Lower leg skin (tissue), 4 donors: ENCODE data around the gene ACTG1. TPM values are rescaled to one million over a fixed set of nuclear protein-coding genes. Genes with fewer than 3 reads are reported as not detected.

Experiments
- DNase-seq, 2 donors: peaks; one replicate each; pipeline ENCODE4 v3.0.0-alpha.2; 2019; ENCODE audit warnings: low spot score in 2 of 2
- H3K4me3 ChIP-seq: fragments of 200-600 bp; sonication (generic); 2 replicates; pipeline ENCODE4 v1.5.1; 2017; ENCODE audit warnings: mild to moderate bottlenecking, low read depth; ENCODE audit not compliant: poor library complexity, severe bottlenecking
- CTCF ChIP-seq, 3 donors: fragments of 450-650 bp; IDR thresholded peaks; one replicate each; pipeline ENCODE4 v1.5.1; 2016; ENCODE audit warnings: antibody characterized with exemption in 3 of 3, mild to moderate bottlenecking in 3 of 3, moderate library complexity in 2 of 3
- POLR2A ChIP-seq, 2 donors: fragments of 450-650 bp; IDR thresholded peaks; one replicate each; pipeline ENCODE4 v1.6.1; 2016 to 2017; ENCODE audit warnings: antibody characterized with exemption in 2 of 2, mild to moderate bottlenecking in 1 of 2, moderate library complexity in 1 of 2
- WGBS, 2 donors: methylation state at CpG; one replicate each; pipeline ENCODE4 v1.1.5; 2018; 5-methylcytosine and 5-hydroxymethylcytosine counted together
- intact Hi-C: fragments of 100-400 bp; cut with DNase I; formaldehyde crosslinking; loops from one replicate; pipeline ENCODE4 v1.15.0; 2023; ENCODE audit warnings: low total_unique reads
- total RNA-seq, 4 donors: library from RNA; depleted of rRNA; stranded (reverse); fragments of >200 nt; gene quantifications; one replicate each; pipeline ENCODE4 v1.1.0, GENCODE V29; 2016

Gene ACTG1
- total RNA-seq, 4 donors from 2014 or later = 3,349 to 4,521 (median 4,085) TPM

GRCh38 chr17:81543339-81543675 is 30.7 kb upstream of the ACTG1 start:
- DNase-seq = no peak
- H3K4me3 ChIP-seq = no peak overlapping the region
- intact Hi-C loops = no loop called here
- TF ChIP-seq CTCF (IDR thresholded peaks at IDR 0.05) = no peak
- no peak for TF ChIP-seq POLR2A (IDR thresholded peaks at IDR 0.05)
- 81 to 90% methylated on average over 14 of the region's 14 CpGs for WGBS, 2 donors

- 87 to 89% methylated on average over 11 to 14 of the region's 15 CpGs for WGBS, 2 donors
- TF ChIP-seq POLR2A (IDR thresholded peaks at IDR 0.05) = no peak
- no peak overlapping the region for H3K4me3 ChIP-seq
- intact Hi-C loops = no loop called here
- DNase-seq = no peak
Observed at GRCh38 chr17:81542431-81543338, 30.1 kb upstream of the ACTG1 start.

GRCh38 chr17:81541123-81541522 is 28.5 kb upstream of the ACTG1 start:
- TF ChIP-seq POLR2A (IDR thresholded peaks at IDR 0.05) = no peak
- TF ChIP-seq CTCF (IDR thresholded peaks at IDR 0.05) = no peak
- no peak overlapping the region for H3K4me3 ChIP-seq
- intact Hi-C loops = no loop called here
- WGBS, 2 donors = 87 to 95% methylated on average over 5 to 16 of the region's 17 CpGs
- no peak for DNase-seq

- intact Hi-C loops = no loop called here
- WGBS, 2 donors = 88 to 93% methylated on average over 6 to 14 of the region's 14 CpGs
- no peak for TF ChIP-seq CTCF (IDR thresholded peaks at IDR 0.05)
- TF ChIP-seq POLR2A (IDR thresholded peaks at IDR 0.05) = no peak
- DNase-seq = no peak
- no peak overlapping the region for H3K4me3 ChIP-seq
Observed at GRCh38 chr17:81540676-81541027, 28.1 kb upstream of the ACTG1 start.

GRCh38 chr17:81539961-81540675 is 27.5 kb upstream of the ACTG1 start:
- DNase-seq = no peak

More at GRCh38 chr17:81539961-81540675, 27.5 kb upstream of the ACTG1 start:
- 95% methylated on average over 19 to 26 of the region's 28 CpGs for WGBS, 2 donors
- intact Hi-C loops = no loop called here
- TF ChIP-seq POLR2A (IDR thresholded peaks at IDR 0.05) (no peak), CTCF (IDR thresholded peaks at IDR 0.05) (no peak)
- no peak overlapping the region for H3K4me3 ChIP-seq
